Endothelial cell of umbilical vein (primary cell): ENCODE results near the gene VPS26C. TPM values are rescaled to one million over a fixed set of nuclear protein-coding genes. Genes with fewer than 3 reads are reported as not detected.

Experiments
- BruUV-seq: library from RNA; stranded (reverse); fragments of 400-500 nt; replicated peaks from 2 replicates; lab custom pipeline; 2021; lab: Mats Ljungman, UMichigan
- CTCF ChIA-PET: fragments of 300-600, 350-600 bp; sonication (Branson Sonifier 250); formaldehyde crosslinking; loops from one replicate; lab custom pipeline; 2021; ENCODE audit warnings: antibody characterized with exemption, inconsistent platforms; lab: Charles Lee
- POLR2A ChIA-PET: fragments of 300-600, 350-600 bp; sonication (Branson Sonifier 250); formaldehyde crosslinking; loops from one replicate; lab custom pipeline; 2021; ENCODE audit warnings: antibody characterized with exemption, inconsistent platforms; lab: Charles Lee
- DNase-seq: peaks from one replicate; pipeline ENCODE4 v3.0.0-alpha.2; 2011; ENCODE audit warnings: low read depth, low spot score
- FAIRE-seq: peaks from 2 replicates; lab custom pipeline; 2011; peaks lifted over from hg19 to GRCh38; lab: Jason Lieb, UNC
- H2AFZ ChIP-seq: 2 replicates; pipeline ENCODE4 v1.6.0; 2012; ENCODE audit warnings: low read depth, low read length, control low read depth, inconsistent platforms
- H3K27ac ChIP-seq: 2 replicates; pipeline ENCODE4 v1.5.1; 2011; ENCODE audit warnings: low read depth, mild to moderate bottlenecking, control low read depth, low read length, moderate library complexity; ENCODE audit not compliant: insufficient read depth
- H3K27me3 ChIP-seq, 2 experiments: 2 replicates each; pipeline versions ENCODE4 v1.6.0 to v1.6.1; 2011; ENCODE audit warnings: low read length in 2 of 2, mixed read lengths in 1 of 2; ENCODE audit not compliant: control insufficient read depth in 2 of 2, insufficient read depth in 2 of 2
- H3K36me3 ChIP-seq, 2 experiments: 2 replicates in 1 of 2; 3 replicates in 1 of 2; pipeline ENCODE4 v1.5.1; 2011; ENCODE audit warnings: low read length in 2 of 2, mild to moderate bottlenecking in 1 of 2, moderate library complexity in 1 of 2; ENCODE audit not compliant: control insufficient read depth in 2 of 2, insufficient read depth in 2 of 2; ENCODE audit errors: extremely low read depth in 1 of 2
- H3K4me1 ChIP-seq: 3 replicates; pipeline ENCODE4 v1.5.1; 2011; ENCODE audit warnings: mild to moderate bottlenecking, low read length; ENCODE audit not compliant: control insufficient read depth, insufficient read depth; ENCODE audit errors: extremely low read depth
- H3K4me2 ChIP-seq: 2 replicates; pipeline ENCODE4 v1.6.1; 2011; ENCODE audit warnings: low read length, control low read depth, mixed read lengths; ENCODE audit not compliant: insufficient read depth
- H3K4me3 ChIP-seq, 3 experiments: fragments of 200-600 bp in 1 of 3; sonication (generic), shearing (Covaris generic) in 1 of 3; replicated peaks in 1 of 3; 2 replicates each; pipeline ENCODE4 v1.5.1; 2011 to 2016; ENCODE audit warnings: control low read depth in 3 of 3, low read length in 3 of 3, mild to moderate bottlenecking in 2 of 3, inconsistent platforms in 1 of 3, low read depth in 1 of 3, moderate library complexity in 1 of 3; ENCODE audit not compliant: insufficient read depth in 1 of 3
- H3K79me2 ChIP-seq: 2 replicates; pipeline ENCODE4 v1.6.0; 2012; ENCODE audit warnings: low read length, inconsistent platforms; ENCODE audit not compliant: control insufficient read depth, insufficient read depth
- H3K9ac ChIP-seq: replicated peaks from 2 replicates; pipeline ENCODE3; 2011; ENCODE audit warnings: low read length, control low read depth; ENCODE audit not compliant: insufficient read depth; ENCODE audit errors: extremely low read depth
- H3K9me1 ChIP-seq: replicated peaks from 3 replicates; pipeline ENCODE4 v1.6.0; 2011; ENCODE audit warnings: mild to moderate bottlenecking, low read length; ENCODE audit not compliant: control insufficient read depth, insufficient read depth; ENCODE audit errors: extremely low read depth
- H3K9me3 ChIP-seq: replicated peaks from 2 replicates; pipeline ENCODE4 v1.5.1; 2012; ENCODE audit warnings: low read length, inconsistent platforms; ENCODE audit not compliant: control insufficient read depth, insufficient read depth
- H4K20me1 ChIP-seq: replicated peaks from 2 replicates; pipeline ENCODE3; 2011; ENCODE audit warnings: mild to moderate bottlenecking, low read length; ENCODE audit not compliant: control insufficient read depth, insufficient read depth; ENCODE audit errors: extremely low read depth
- CTCF ChIP-seq, 2 donors: IDR thresholded peaks; 1 replicate in 1 of 2; 2 replicates in 1 of 2; pipeline ENCODE4 v1.5.1; 2011; ENCODE audit warnings: low read length in 2 of 2, mild to moderate bottlenecking in 2 of 2, moderate library complexity in 2 of 2, control low read depth in 1 of 2, inconsistent platforms in 1 of 2, low read depth in 1 of 2; ENCODE audit not compliant: insufficient read depth in 1 of 2; ENCODE audit errors: extremely low read depth in 1 of 2
- EZH2 ChIP-seq: IDR thresholded peaks from 2 replicates; pipeline ENCODE4 v1.6.1; 2012; ENCODE audit warnings: borderline replicate concordance, low read depth, mild to moderate bottlenecking, moderate library complexity, low read length, inconsistent platforms; ENCODE audit not compliant: severe bottlenecking
- FOS ChIP-seq: IDR thresholded peaks from 2 replicates; pipeline ENCODE4 v1.6.1; 2011; ENCODE audit warnings: mild to moderate bottlenecking, low read length, moderate library complexity, borderline replicate concordance; ENCODE audit not compliant: insufficient read depth
- GATA2 ChIP-seq: IDR thresholded peaks from 2 replicates; pipeline ENCODE4 v1.7.0; 2011; ENCODE audit warnings: low read depth, mild to moderate bottlenecking, moderate library complexity, mixed read lengths, low read length; ENCODE audit not compliant: insufficient read length, insufficient read depth
- JUN ChIP-seq: IDR thresholded peaks from 2 replicates; pipeline ENCODE4 v1.6.1; 2011; ENCODE audit warnings: borderline replicate concordance, low read depth; ENCODE audit not compliant: insufficient read length, insufficient read depth
- MAX ChIP-seq: IDR thresholded peaks from 2 replicates; pipeline ENCODE4 v1.6.1; 2011; ENCODE audit not compliant: insufficient read depth, insufficient read length
- MYC ChIP-seq: IDR thresholded peaks from one replicate; pipeline ENCODE4 v1.6.1; 2011; ENCODE audit warnings: mild to moderate bottlenecking, low read depth, low read length
- POLR2A ChIP-seq: IDR thresholded peaks from 2 replicates; pipeline ENCODE4 v1.6.1; 2012; ENCODE audit warnings: low read depth, mild to moderate bottlenecking, control low read depth, low read length
- POLR2AphosphoS5 ChIP-seq: IDR thresholded peaks from 2 replicates; pipeline ENCODE4 v1.6.1; 2012; ENCODE audit warnings: low read depth, mild to moderate bottlenecking, control low read depth, low read length, moderate library complexity; ENCODE audit not compliant: insufficient read depth
- dilution Hi-C: fragments of 300-500 bp; cut with MboI; formaldehyde crosslinking; loops from one replicate; pipeline ENCODE4 v1.15.0; 2019; ENCODE audit warnings: low sequenced_read_pairs; ENCODE audit not compliant: extremely low pct_ligation_motif_present
- intact Hi-C: fragments of 100-400 bp; cut with micrococcal nuclease; formaldehyde crosslinking; loops from one replicate; pipeline ENCODE4 v1.10.0; 2022
- polyA plus RNA-seq, 4 experiments: library from polyadenylated mRNA; depleted of rRNA in 3 of 4; stranded (reverse) in 3 of 4; unstranded in 1 of 4; fragments of >200 nt; gene quantifications; 2 replicates each; pipeline versions ENCODE4 v1.2.1 to v1.2.3, GENCODE V29; 2011 to 2012; ENCODE audit warnings: missing spikeins in 1 of 4
- total RNA-seq: library from RNA; stranded (reverse); gene quantifications from 2 replicates; pipeline ENCODE4 v1.2.3, GENCODE V29; 2021

The VPS26C gene
- total and polyA plus RNA-seq, 2 donors (not counting 3 experiments of a cell fraction or from before 2014, with no cell fraction given), result 35.2 to 53.7 TPM

- dilution Hi-C loops, result no loop called here
- H3K27ac ChIP-seq, result no peak overlapping the region
- no peak for DNase-seq
- ChIA-PET POLR2A (no interaction called here), CTCF (interaction anchor here (1.2 kb wide), 1 partner anchor 9 kb away, joined by 5 read pairs; no protein-coding TSS in a partner anchor)
- H3K27me3 ChIP-seq, result no peaks in the 10 kb centered on the region
- H3K36me3 ChIP-seq, result peaks cover 12 to 39% of the 10 kb centered on the region in 2 experiments
- H3K9ac ChIP-seq, result no peak overlapping the region
- H3K79me2 ChIP-seq, result no peaks in the 10 kb centered on the region
- TF ChIP-seq MYC (no peak), JUN (no peak), GATA2 (no peak), CTCF (IDR thresholded peaks at IDR 0.05; ENCODE audit: extremely low read depth in 1 of 2, insufficient read depth in 1 of 2, low read depth in 1 of 2, low read length in 2 of 2) (no peak), POLR2AphosphoS5 (no peak), POLR2A (no peak), FOS (no peak), EZH2 (no peak), MAX (no peak)
- no peaks in the 10 kb centered on the region for H4K20me1 ChIP-seq
- no peak overlapping the region for H3K4me3 ChIP-seq
- no peaks in the 10 kb centered on the region for H3K9me1 ChIP-seq
- no TSS peak for BruUV-seq
- no peak overlapping the region for H3K4me2 ChIP-seq
- H3K9me3 ChIP-seq, result no peaks in the 10 kb centered on the region
- no peak overlapping the region for H2AFZ ChIP-seq
- H3K4me1 ChIP-seq, result no peaks in the 10 kb centered on the region
- FAIRE-seq, result no peak
- intact Hi-C loops, result no loop called here
Observed at GRCh38 chr21:37230632-37231248, 36.4 kb downstream of the VPS26C start.
